ENCODE data around the gene DVL2.

Gene DVL2

DNA sequence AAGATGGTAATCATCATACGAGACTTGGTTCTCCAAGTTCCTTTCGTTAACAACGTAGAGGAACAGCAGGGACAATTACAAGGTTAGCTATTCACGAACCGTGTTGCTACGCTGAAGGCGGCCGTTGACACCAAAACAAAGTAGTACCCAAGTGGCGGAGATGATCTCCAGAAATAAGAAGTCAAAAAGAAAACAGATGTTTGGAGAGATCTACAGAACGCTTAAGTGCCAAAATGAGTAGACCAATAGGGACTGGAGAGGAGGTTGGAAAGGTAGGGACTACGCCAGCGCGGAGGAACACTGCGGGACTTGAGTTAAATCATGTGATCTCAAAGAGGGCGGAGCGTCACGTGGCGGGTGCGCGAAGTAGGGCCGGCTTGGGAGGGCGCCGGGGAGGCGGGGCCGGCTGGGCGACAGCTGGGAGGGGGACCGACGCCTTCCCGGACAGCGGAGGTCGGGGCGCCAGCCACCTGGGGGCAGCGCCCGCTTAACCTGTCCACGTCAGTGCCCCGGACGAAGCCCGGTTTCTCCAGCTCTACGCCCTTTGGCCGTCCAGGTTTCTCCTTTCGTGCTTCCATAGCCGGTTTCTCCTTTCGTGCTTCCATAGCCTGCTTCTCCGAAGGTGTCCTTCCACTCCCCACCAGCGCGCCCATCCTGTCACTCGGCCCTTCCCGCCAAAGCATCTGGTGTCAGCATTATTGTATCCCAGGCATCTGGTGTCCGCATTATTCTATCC, 8.6 kb upstream of the DVL2 start:
- Histone ChIP-seq H3K27ac (ENCODE audit: low read depth, low read length, severe bottlenecking) (peak overlapping the region; percentile 97), H3K4me1 (ENCODE audit: control insufficient read depth, insufficient read depth, low read length, poor library complexity, severe bottlenecking) (peaks cover 5% of the 10 kb centered on the region), H3K4me3 (ENCODE audit: extremely low read depth, insufficient read depth, low read length, poor library complexity, severe bottlenecking) (peak overlapping the region; percentile 84), H3K9me3 (ENCODE audit: control insufficient read depth, low read length) (no peaks in the 10 kb centered on the region), H3K36me3 (ENCODE audit: control insufficient read depth, insufficient read depth, low read length) (peaks cover 52% of the 10 kb centered on the region)
- WGBS, 2 experiments (ENCODE audit: insufficient coverage in 2 of 2) = 1 to 3% methylated on average over 47 to 49 of the region's 49 CpGs

DNA sequence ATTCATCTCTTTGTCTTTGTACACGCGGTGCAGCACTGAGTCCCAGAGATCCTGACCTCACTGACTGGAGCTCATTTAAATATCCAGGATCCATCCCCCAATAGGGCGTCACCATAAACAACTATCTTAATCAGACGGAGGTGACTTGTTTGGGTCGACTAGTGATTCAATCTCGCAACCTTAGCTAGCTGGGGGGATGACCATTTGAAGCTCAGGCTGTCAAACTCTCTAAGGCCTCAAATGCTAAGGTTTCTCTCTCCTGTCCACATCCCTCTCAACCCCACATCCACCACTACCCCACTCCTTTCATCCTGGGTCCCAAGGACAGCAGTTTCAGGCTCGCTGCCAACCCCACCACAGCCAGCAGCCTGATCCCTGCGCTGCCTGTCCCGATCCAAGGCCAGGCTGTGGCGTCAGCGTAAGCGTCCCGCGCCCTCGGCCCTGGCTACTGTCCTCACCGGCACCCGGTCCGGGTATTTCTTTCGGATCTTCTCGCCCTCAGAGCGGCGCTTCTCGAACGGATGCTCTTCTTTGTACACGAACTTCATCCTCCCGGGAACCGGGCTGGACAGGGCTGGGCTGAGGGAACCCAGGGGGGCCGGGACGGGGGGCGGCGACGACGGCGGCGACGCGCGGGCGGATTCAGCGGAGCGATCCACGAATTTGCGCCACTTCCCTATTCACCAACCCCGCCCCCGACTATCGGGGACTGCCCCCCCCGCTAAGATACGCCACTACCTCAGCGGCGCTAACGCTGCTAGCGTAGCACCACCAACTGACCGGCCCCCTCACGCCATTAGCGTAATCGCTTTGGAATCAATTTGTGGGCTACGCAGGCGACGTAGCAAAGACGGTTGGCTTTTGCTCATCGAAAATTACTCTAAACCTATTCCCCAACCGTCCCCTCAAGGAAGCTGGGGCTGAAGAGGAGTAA, 7.7 kb upstream of the DVL2 start, which contains the start of gene GABARAP:
Gene GABARAP (minus strand): TSS at position 667 of the 934 bp plus-strand sequence. CDS start 119 bp downstream, at position 548.
- Histone ChIP-seq H3K36me3 (ENCODE audit: control insufficient read depth, insufficient read depth, low read length) (peaks cover 49% of the 10 kb centered on the region), H3K27ac (ENCODE audit: low read depth, low read length, severe bottlenecking) (peak within 1 kb of the TSS; percentile 97), H3K4me3 (ENCODE audit: extremely low read depth, insufficient read depth, low read length, poor library complexity, severe bottlenecking) (peak within 1 kb of the TSS; percentile 84), H3K4me1 (ENCODE audit: control insufficient read depth, insufficient read depth, low read length, poor library complexity, severe bottlenecking) (peaks cover 9% of the 10 kb centered on the region), H3K9me3 (ENCODE audit: control insufficient read depth, low read length) (no peaks in the 10 kb centered on the region)
- WGBS, 2 experiments (ENCODE audit: insufficient coverage in 2 of 2) = 0 to 1% methylated on average over 36 to 47 of the region's 62 CpGs

DNA sequence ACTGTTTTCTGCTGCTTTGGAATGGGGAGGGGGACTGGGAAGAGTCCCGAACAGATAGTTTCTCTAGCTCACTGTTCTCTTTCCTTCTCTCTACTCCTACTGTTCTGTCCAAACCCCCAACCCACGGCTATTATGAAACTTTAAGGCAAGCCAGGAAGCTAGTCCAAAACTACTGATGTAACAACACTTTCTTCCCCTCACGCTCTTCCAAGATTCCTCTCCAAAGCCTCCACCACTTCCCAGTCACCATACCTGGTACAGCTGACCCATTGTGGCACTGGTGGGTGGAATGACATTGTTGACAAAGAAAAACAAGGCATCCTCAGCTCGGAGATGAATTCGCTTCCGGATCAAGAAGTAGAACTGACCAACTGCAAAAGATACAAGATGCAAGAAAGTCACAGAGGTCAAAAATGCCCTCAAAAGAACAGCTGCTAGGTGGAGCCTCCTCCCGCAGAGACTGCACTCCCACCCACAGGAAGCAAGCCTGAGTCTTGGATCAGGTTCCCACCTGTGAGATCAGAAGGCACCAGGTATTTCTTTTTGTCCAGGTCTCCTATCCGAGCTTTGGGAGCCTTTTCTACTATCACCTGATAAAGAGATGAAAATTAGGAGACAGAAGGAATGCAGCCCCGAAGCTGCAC, 6.9 kb upstream of the DVL2 start:
- Histone ChIP-seq H3K4me1 (ENCODE audit: control insufficient read depth, insufficient read depth, low read length, poor library complexity, severe bottlenecking) (peaks cover 17% of the 10 kb centered on the region), H3K9me3 (ENCODE audit: control insufficient read depth, low read length) (no peaks in the 10 kb centered on the region), H3K36me3 (ENCODE audit: control insufficient read depth, insufficient read depth, low read length) (peaks cover 49% of the 10 kb centered on the region), H3K27ac (ENCODE audit: low read depth, low read length, severe bottlenecking) (peak overlapping the region; percentile 97), H3K4me3 (ENCODE audit: extremely low read depth, insufficient read depth, low read length, poor library complexity, severe bottlenecking) (peak overlapping the region; percentile 84)
- WGBS, 2 experiments (ENCODE audit: insufficient coverage in 2 of 2) = 60 to 65% methylated on average over 4 to 6 of the region's 9 CpGs

DNA sequence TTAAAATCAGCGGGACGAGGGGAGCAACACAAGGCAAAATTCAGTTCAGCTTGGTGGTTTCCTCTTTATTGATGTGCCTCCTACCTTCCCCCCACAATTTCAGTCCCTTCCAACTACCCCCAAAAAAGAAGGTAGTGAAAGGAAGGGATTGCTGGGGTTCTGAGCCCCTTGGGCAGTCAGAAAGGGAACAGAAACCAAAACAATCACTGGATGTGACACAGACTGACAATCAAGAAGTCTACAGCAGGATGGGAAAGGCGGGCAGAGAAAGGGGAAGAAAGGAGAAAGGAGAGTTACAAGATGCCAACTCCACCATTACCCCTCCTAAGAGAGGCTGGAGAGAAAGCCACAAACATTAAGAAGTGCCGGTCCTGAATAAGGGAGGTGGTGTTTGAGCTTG, 6.1 kb upstream of the DVL2 start:
- Histone ChIP-seq H3K9me3 (ENCODE audit: control insufficient read depth, low read length) (no peaks in the 10 kb centered on the region), H3K36me3 (ENCODE audit: control insufficient read depth, insufficient read depth, low read length) (peaks cover 50% of the 10 kb centered on the region), H3K27ac (ENCODE audit: low read depth, low read length, severe bottlenecking) (no peak overlapping the region), H3K4me1 (ENCODE audit: control insufficient read depth, insufficient read depth, low read length, poor library complexity, severe bottlenecking) (peaks cover 25% of the 10 kb centered on the region), H3K4me3 (ENCODE audit: extremely low read depth, insufficient read depth, low read length, poor library complexity, severe bottlenecking) (peak overlapping the region; percentile 84)
- WGBS, 2 experiments (ENCODE audit: insufficient coverage in 2 of 2) = 58% methylated on average over 2 of the region's 4 CpGs; no CpG with 5 or more reads in 1 of the 2 experiments

DNA sequence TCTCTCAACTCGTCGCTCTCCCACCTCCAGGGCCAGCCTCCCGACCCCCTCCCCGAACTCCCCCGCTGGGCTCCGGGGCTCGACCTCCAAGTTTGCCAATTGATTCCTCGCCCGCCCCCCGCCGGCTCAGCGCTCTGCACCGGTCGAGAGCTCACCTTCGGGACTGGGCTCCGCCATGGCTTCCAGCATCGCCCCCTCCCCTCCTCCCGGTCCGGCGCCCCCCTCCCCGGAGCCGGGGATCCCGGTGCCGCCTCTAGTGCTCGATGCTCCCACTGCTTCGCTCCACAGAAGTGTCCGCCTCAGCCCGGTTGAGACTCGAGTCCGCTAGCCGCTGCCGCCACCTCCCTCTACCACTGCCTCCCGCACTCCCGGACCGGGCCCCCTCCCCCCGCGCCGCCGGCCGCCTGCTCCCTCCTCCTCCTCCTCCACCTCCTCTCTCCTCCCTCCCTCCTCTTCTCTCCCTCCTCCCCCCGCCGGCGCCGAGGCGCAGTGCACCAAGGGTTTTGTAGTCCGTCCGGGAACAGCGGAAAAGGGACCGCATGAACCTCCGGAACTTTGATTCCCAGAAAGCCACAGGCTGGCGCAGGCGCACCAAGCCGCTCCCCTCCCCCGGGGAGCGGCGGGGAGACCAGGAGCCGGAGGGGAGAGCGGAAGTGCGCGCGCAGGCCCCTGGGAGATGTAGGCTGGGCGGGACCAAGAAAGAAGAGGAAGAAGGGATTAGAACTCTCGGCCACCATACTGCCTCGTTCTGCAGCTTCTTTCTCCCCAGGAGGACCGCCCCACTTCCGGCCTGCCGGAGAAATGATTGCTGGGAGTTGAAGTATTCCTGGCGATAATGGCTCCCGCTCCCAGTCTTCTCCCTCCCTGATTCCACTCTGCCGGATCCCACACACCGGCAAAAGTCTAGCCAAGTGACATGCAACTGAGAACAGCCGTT, 5.0 kb upstream of the DVL2 start, which contains the start of gene PHF23:
Gene PHF23 (minus strand): TSS at position 367 of the 937 bp plus-strand sequence. CDS start 178 bp downstream, at position 189.
- Histone ChIP-seq H3K36me3 (ENCODE audit: control insufficient read depth, insufficient read depth, low read length) (peaks cover 51% of the 10 kb centered on the region), H3K9me3 (ENCODE audit: control insufficient read depth, low read length) (no peaks in the 10 kb centered on the region), H3K27ac (ENCODE audit: low read depth, low read length, severe bottlenecking) (peak within 1 kb of the TSS; percentile 81), H3K4me3 (ENCODE audit: extremely low read depth, insufficient read depth, low read length, poor library complexity, severe bottlenecking) (peak within 1 kb of the TSS; percentile 100), H3K4me1 (ENCODE audit: control insufficient read depth, insufficient read depth, low read length, poor library complexity, severe bottlenecking) (peaks cover 35% of the 10 kb centered on the region)
- WGBS, 2 experiments (ENCODE audit: insufficient coverage in 2 of 2) = 0% methylated on average over 28 to 43 of the region's 72 CpGs

DNA sequence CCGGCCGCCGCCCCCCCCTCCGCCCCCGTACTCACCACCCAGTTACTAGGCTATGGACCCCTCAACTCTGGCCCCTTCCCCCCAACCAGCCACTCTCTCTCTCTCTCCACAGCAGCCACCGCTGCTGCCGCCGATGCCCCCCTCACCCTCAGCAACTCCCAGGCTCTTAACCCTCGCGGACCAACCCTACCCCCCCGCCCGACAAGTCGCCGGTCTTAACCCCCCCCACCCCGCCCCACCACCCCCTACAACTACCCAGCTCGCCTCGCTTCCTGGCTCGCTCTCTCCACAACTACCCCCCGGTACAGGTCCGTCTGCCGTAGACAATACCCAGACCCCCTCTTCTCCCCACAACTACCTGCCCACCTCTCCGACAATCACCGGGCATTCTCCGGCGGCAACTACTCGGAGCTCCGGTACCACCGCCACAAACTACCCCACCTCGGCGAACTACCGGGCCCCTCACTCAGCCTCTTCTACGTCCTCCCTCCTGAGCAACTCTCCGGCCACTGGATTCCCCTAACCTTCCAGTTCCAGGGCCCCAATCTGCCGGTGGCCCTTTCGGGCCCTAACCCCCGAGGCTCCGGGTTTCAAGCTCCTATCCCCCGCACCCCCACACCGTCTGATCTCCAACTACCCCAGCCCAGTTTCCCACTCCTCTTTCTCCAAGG, 4.2 kb upstream of the DVL2 start:
- H3K4me3 ChIP-seq (ENCODE audit: extremely low read depth, insufficient read depth, low read length, poor library complexity, severe bottlenecking) = peak overlapping the region; percentile 100
- H3K9me3 ChIP-seq (ENCODE audit: control insufficient read depth, low read length) = no peaks in the 10 kb centered on the region
- peak overlapping the region; percentile 81 for H3K27ac ChIP-seq (ENCODE audit: low read depth, low read length, severe bottlenecking)
- 0% methylated on average over 19 to 21 of the region's 39 CpGs for WGBS, 2 experiments (ENCODE audit: insufficient coverage in 2 of 2)
- H3K4me1 ChIP-seq (ENCODE audit: control insufficient read depth, insufficient read depth, low read length, poor library complexity, severe bottlenecking) = peaks cover 35% of the 10 kb centered on the region
- peaks cover 44% of the 10 kb centered on the region for H3K36me3 ChIP-seq (ENCODE audit: control insufficient read depth, insufficient read depth, low read length)

DNA sequence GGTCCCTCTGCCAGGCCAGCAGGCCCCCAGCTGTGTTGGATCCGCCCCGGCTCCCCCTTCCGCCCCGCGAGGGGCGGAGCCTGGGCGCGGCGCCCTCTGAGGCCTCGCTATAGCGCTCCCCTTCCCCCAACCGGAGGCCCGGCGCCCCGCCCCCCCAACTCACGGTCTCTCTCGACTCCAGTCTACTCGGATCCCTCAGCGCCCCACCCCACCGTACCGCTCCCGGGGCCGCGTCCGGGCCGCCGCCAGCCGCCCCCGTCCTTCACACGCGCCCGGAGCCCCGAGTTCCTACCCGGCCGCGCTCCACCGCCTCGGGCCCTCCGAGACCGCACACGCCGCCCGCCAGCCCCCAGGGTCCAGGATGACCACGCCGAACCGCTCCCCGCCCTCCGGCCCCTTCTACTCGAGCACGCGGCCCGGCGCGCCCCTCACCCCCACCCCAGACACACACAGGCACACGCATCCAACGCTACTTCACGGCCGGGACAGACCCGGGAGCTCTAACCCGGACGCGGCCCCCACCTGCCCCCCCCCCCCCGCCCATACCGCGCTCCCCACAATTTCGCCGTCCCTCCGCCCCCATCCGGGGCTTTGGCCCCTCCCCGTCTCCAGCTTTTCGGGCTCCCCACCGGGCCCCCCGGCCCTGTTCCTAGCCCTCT, 3.6 kb upstream of the DVL2 start:
- peaks cover 44% of the 10 kb centered on the region for H3K36me3 ChIP-seq (ENCODE audit: control insufficient read depth, insufficient read depth, low read length)
- H3K4me3 ChIP-seq (ENCODE audit: extremely low read depth, insufficient read depth, low read length, poor library complexity, severe bottlenecking) = peak overlapping the region; percentile 100
- H3K4me1 ChIP-seq (ENCODE audit: control insufficient read depth, insufficient read depth, low read length, poor library complexity, severe bottlenecking) = peaks cover 35% of the 10 kb centered on the region
- H3K9me3 ChIP-seq (ENCODE audit: control insufficient read depth, low read length) = no peaks in the 10 kb centered on the region
- H3K27ac ChIP-seq (ENCODE audit: low read depth, low read length, severe bottlenecking) = peak overlapping the region; percentile 77
- 0% methylated on average over 24 to 26 of the region's 73 CpGs for WGBS, 2 experiments (ENCODE audit: insufficient coverage in 2 of 2)

DNA sequence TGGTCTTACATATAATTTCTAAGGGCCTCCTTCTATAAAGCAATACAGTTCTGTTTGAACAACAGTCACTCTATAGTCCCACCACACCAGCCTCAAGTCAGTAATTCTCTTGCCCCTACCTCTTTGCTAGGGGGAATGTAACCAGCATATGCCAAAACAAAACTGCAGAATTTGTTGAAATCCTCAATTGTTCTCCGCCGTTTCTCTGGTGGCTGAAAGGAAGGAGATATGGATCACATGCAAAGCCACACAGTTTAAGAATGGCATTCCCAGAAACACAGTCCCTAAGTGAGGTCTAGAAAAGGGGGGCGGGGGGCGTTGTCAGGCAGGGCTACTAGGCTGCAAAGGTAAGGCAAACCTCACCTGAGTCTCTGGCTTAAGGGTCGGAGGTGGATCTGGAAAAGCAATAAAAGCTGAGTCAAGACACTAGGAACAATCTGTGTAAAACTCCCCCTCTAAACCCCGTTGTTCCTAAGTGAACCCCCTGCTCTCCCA, 3.0 kb upstream of the DVL2 start:
- Histone ChIP-seq H3K36me3 (ENCODE audit: control insufficient read depth, insufficient read depth, low read length) (peaks cover 47% of the 10 kb centered on the region), H3K4me1 (ENCODE audit: control insufficient read depth, insufficient read depth, low read length, poor library complexity, severe bottlenecking) (peaks cover 37% of the 10 kb centered on the region), H3K9me3 (ENCODE audit: control insufficient read depth, low read length) (no peaks in the 10 kb centered on the region), H3K27ac (ENCODE audit: low read depth, low read length, severe bottlenecking) (peak overlapping the region; percentile 77), H3K4me3 (ENCODE audit: extremely low read depth, insufficient read depth, low read length, poor library complexity, severe bottlenecking) (peak overlapping the region; percentile 100)
- WGBS, 2 experiments (ENCODE audit: insufficient coverage in 2 of 2) = 47 to 56% methylated on average over 6 of the region's 6 CpGs

DNA sequence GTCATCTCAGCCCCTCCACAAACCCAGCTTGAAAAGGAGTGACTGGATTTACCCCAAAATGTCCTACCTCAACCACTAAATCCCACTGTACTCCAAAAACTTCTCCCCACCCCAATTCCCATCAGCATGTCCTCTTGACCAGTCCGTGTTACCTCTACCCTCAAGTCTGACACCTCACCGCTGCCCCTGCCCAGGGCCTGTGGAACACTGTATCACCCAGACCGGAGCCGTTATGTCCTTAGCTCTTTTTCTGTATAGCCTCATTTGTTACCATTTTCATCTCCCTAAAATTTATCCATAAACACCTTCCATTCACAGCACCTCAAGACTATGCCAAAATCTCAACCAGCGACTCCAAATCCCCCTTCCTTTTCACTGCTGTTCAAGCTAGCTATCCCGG, 2.5 kb upstream of the DVL2 start:
- Histone ChIP-seq H3K27ac (ENCODE audit: low read depth, low read length, severe bottlenecking) (no peak overlapping the region), H3K9me3 (ENCODE audit: control insufficient read depth, low read length) (no peaks in the 10 kb centered on the region), H3K4me1 (ENCODE audit: control insufficient read depth, insufficient read depth, low read length, poor library complexity, severe bottlenecking) (peaks cover 42% of the 10 kb centered on the region), H3K4me3 (ENCODE audit: extremely low read depth, insufficient read depth, low read length, poor library complexity, severe bottlenecking) (peak overlapping the region; percentile 100), H3K36me3 (ENCODE audit: control insufficient read depth, insufficient read depth, low read length) (peaks cover 47% of the 10 kb centered on the region)
- WGBS, 2 experiments (ENCODE audit: insufficient coverage in 2 of 2) = 85 to 89% methylated on average over 6 of the region's 6 CpGs

Measured in mesodermal cell (in vitro differentiated cells).